Skin epidermis (tissue), 12 donors: ENCODE data around the gene ZNF471.

Source experiments
- H3K27ac ChIP-seq, 21 experiments: fragments of 200-600 bp; sonication (generic) in 11 of 21; one replicate each; pipeline ENCODE4 v1.5.0; 2020; ENCODE audit warnings: mild to moderate bottlenecking in 3 of 21, inconsistent platforms in 2 of 21, moderate library complexity in 2 of 21
- H3K4me3 ChIP-seq, 7 experiments: fragments of 200-600 bp; sonication (generic) in 2 of 7; one replicate each; pipeline ENCODE4 v1.5.0; 2020; ENCODE audit warnings: inconsistent platforms in 2 of 7, mild to moderate bottlenecking in 2 of 7, moderate library complexity in 1 of 7

ZNF471 gene

GRCh38 chr19:56507446-56508289 lies at the start of gene ZNF471:
ZNF471 (plus strand) TSS chr19:56507855; CDS start chr19:56511572, 3,717 bp downstream.
- Histone ChIP-seq H3K4me3 (peak within 1 kb of the TSS; percentile 32 to 69 (median 46)), H3K27ac (peak within 1 kb of the TSS; percentile 18 to 99 (median 92))

- Histone ChIP-seq H3K4me3 (no peak overlapping the region), H3K27ac (no peak overlapping the region)
Measured at GRCh38 chr19:56474308-56474707, 33.3 kb upstream of the ZNF471 start.

DNA sequence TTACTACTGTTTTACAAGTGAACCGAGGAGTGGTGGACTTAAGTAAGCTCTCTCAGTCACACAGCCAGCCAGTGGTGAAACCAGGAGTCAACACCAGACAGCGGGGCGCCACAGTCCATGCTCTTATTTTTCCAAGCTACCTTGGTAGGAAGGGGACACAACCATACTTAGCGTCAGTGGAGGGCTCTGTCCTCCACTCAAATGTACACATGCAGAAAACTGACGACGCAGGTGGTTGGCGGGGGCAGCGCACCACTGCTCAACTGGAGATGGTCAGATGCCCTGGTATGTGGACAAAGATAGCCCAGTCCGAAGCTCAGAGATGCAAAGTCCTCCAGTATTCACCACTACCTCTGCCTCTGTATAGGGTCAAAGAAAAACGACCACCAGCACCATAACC lies 31.6 kb upstream of the ZNF471 start:
- Histone ChIP-seq H3K27ac (peak overlapping the region in 1 of 21 experiments; percentile 83), H3K4me3 (no peak overlapping the region)

GRCh38 chr19:56476651-56477428 lies 30.8 kb upstream of the ZNF471 start, which contains the start of gene ZNF667:
ZNF667 (minus strand) TSS chr19:56477345; CDS start chr19:56462370, 14,975 bp downstream.
- H3K27ac ChIP-seq, result peak within 1 kb of the TSS in 19 of 21 experiments; percentile 22 to 85 (median 61)

DNA sequence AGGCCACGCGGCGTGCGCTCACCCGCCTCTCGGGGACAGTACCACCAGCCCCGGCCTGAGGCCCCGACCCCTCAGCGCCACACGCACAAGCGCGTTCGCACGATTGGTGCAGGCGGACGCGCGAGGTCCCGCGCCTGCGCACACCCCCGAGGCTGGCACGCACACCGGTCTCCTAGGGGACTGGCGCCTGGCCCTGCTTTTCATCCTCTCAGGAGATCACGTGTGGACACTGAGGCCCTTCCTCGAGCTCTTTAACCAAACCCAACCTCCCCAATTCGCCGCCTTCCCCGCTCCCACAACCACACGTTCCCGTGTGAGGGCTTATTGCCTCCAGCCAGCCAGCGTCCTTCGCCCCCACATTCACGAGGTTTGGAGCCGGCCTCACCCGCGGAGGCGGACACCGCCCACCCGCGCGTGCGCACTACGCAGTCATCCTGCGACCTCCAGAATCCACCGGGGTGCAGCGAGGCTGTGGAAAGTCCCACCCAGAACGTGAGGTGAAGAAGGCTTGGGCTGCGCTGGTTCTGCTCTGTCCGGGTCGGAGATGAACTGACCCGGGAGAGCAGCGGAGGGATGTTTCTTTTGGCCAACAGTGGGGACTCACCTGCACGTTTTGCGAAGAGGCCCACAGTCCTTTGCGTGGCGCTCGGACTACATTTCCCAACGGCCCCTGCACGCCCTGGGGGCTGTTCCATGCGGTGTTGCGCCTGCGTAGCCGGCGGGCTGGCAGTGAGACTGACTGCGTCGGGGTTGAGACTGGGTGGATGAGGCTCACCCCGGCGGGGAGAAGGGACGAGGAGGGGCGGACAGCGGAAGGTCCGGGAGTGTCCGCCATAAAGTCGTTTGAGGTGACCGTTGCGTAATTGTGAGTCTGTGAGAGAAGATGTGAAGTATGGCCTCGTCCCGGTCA lies 30.0 kb upstream of the ZNF471 start:
- peak overlapping the region; percentile 33 to 67 (median 46) for H3K4me3 ChIP-seq
- H3K27ac ChIP-seq, result peak overlapping the region in 18 of 21 experiments; percentile 31 to 85 (median 69)

More at GRCh38 chr19:56476651-56477428, 30.8 kb upstream of the ZNF471 start, which contains the start of gene ZNF667:
- H3K4me3 ChIP-seq, result peak within 1 kb of the TSS; percentile 33 to 67 (median 46)

DNA sequence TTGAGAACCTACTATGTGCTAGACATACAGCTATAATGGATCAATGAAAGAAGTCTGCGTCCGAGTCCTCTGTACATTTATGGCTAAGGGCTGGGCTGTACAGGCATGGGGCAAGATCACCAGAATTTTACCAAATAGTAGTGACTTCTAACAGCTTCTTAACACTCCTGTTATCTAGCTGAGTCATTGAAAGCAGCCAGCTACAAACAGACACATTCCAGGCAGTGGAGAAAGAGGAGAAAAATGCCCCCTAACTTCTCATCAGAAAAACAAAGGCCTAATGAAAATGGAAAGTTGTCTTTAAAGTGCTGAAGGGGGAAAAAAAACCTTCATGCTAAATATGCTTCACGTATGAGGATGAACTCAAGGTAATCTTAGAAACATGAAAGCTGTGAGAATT lies 16.3 kb upstream of the ZNF471 start:
- no peak overlapping the region for H3K4me3 ChIP-seq
- no peak overlapping the region for H3K27ac ChIP-seq

DNA sequence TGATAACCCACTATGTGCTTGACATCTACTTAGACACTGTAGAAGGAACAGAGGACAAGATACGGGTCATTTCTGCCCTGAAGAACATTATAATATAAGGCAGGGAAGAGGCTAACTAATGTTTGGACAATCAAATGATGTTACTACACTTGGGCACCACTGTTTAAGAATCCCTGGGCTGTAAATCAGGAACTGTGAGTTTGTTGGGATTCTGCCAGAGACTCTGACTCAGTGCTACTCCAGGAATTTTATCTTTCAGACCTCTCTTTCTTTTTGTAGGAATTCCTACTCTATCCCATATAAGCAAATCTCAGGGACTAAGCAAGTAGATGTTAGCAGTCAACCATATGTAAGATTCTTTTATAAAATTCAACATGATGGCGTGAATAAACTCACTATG lies 3.1 kb upstream of the ZNF471 start:
- Histone ChIP-seq H3K27ac (no peak overlapping the region), H3K4me3 (no peak overlapping the region)

DNA sequence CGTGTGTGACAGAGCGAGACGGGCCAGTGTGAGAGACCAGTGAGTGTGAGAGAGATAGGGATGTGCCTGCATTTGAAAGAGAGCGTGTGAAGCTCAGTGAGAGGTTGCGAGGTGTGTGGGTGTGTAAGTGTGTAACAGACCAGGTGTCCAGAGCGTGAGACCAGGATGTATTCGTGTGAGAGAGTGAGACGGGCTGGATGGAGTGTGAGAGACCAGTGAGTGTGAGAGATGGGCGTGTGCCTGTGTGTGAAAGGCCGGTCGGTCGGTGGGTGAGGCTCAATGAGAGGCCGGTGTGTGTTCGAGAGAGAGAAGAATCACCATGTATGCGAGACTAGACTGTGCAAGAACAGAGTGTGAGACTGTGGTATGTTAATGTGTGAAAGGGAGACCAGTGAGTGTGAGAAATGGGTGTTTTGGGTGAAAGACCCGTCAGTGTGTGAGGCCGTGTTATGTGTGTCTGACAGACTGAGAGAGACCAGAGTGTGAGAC lies 679 bp downstream of the ZNF471 start:
- peak overlapping the region; percentile 32 to 69 (median 46) for H3K4me3 ChIP-seq
- peak overlapping the region in 19 of 21 experiments; percentile 78 to 99 (median 92) for H3K27ac ChIP-seq

GRCh38 chr19:56525214-56525860 lies 17.7 kb downstream of the ZNF471 start:
- H3K4me3 ChIP-seq, result no peak overlapping the region
- no peak overlapping the region for H3K27ac ChIP-seq

- Histone ChIP-seq H3K27ac (no peak overlapping the region), H3K4me3 (no peak overlapping the region)
Measured at GRCh38 chr19:56537442-56537841, 29.8 kb downstream of the ZNF471 start.

GRCh38 chr19:56538254-56538760 lies 30.7 kb downstream of the ZNF471 start:
- Histone ChIP-seq H3K27ac (peak overlapping the region; percentile 67 to 98 (median 90)), H3K4me3 (peak overlapping the region; percentile 45 to 81 (median 55))

DNA sequence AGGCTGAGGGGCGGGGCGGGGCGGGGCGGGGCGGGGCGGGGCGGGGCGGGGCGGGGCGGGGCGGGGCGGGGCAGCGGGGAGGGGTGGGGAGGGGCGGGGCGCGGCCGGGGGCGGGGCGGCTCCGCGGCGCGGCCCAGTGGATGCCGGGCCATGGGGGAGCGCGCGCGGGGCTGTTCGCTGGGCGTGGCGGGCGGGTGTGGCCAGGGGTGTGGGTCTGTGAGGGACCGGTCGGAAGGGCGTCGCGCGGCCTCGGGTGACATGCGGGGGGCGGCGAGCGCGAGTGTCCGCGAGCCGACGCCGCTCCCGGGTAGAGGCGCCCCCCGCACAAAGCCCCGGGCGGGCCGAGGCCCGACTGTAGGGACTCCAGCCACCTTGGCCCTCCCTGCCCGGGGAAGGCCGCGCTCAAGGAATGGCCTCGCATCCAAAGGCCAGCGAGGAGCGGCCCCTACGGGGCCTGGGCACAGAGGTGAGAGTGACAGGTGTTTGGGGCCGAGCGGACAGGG lies 31.2 kb downstream of the ZNF471 start, which contains the start of gene ZFP28:
Gene ZFP28 (plus strand): TSS at position 188 of the 503 bp plus-strand sequence. CDS start 71 bp downstream, at position 259.
- Histone ChIP-seq H3K4me3 (peak within 1 kb of the TSS; percentile 52 to 81 (median 64)), H3K27ac (peak within 1 kb of the TSS; percentile 75 to 98 (median 90))

DNA sequence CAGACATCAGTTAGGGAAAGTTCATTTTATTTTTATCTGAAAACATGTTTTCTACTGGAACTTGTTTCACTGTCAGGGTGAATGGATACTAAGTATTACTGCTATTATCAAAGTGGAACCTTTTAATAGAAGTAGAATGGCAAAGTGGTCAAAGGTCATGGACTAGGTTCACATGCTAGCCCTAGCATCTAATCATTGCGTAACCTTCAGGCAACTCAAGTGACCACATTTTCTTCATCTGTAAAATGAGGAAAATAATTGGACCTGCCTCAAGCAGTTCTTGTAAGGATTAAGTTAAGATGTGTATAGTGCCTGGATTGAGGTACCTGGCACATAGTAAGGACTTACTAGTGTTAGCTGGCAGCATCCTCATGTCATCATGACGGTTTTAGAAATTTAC lies 36.1 kb downstream of the ZNF471 start:
- Histone ChIP-seq H3K27ac (no peak overlapping the region), H3K4me3 (no peak overlapping the region)

DNA sequence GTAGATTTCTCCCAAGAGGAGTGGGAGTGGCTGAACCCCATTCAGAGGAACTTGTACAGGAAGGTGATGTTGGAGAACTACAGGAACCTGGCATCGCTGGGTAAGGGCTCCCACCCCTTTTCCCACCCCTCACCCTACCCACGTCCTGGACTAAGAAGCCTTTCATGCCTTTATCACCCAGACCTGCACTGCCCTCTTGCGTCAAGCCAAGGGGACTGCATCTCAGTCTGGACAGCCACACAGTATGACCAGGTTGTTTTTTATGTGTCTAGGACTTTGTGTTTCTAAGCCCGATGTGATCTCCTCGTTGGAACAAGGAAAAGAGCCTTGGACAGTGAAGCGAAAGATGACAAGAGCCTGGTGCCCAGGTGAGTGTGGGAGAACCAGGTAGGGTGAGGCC lies 39.9 kb downstream of the ZNF471 start:
- H3K27ac ChIP-seq, result no peak overlapping the region
- H3K4me3 ChIP-seq, result no peak overlapping the region

GRCh38 chr19:56554272-56554869 lies 46.7 kb downstream of the ZNF471 start:
- Histone ChIP-seq H3K4me3 (no peak overlapping the region), H3K27ac (no peak overlapping the region)

GRCh38 chr19:56562766-56563165 lies 55.1 kb downstream of the ZNF471 start:
- Histone ChIP-seq H3K4me3 (no peak overlapping the region), H3K27ac (no peak overlapping the region)

GRCh38 chr19:56566904-56567273 lies 59.2 kb downstream of the ZNF471 start:
- Histone ChIP-seq H3K27ac (peak overlapping the region; percentile 49 to 89 (median 82)), H3K4me3 (peak overlapping the region; percentile 85 to 98 (median 92))
